GM19468 (cell line): ENCODE measurements around the gene DRD4.

Source experiments
- ATAC-seq: cut with Tn5 transposase; IDR thresholded peaks from one replicate; pipeline ENCODE4 v1.9.1; 2021; ENCODE audit warnings: mild to moderate bottlenecking, moderate library complexity, moderate number of reproducible peaks; ENCODE audit not compliant: unreplicated experiment; ENCODE audit errors: extremely low read depth

The DRD4 gene

DNA sequence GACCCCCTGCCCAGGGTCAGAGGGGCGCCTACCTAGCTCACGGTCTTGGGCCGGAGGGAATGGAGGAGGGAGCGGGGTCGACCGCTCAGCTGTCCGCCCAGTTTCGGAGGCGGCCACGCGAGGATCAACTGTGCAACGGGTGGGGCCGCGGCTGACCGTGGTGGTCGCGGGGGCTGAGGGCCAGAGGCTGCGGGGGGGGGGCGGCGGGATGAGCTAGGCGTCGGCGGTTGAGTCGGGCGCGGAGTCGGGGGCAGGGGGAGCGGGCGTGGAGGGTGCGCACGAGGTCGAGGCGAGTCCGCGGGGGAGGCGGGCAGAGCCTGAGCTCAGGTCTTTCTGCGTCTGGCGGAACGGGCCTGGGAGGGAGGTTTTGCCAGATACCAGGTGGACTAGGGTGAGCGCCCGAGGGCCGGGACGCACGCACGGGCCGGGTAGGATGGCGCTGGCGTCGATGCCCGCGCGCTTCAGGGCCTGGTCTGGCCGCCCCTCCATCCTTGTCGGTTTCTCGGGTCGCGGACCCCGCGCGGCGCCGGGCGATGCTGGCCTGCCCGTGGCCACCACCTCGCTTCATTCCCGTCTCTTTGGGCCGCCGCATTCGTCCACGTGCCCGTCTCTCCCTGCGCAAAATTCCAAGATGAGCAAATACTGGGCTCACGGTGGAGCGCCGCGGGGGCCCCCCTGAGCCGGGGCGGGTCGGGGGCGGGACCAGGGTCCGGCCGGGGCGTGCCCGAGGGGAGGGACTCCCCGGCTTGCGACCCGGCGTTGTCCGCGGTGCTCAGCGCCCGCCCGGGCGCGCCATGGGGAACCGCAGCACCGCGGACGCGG is at the start of gene DRD4:
Gene DRD4 (plus strand): TSS at position 759 of the 822 bp plus-strand sequence. CDS start 36 bp downstream, at position 795.
- no peak for ATAC-seq

DNA sequence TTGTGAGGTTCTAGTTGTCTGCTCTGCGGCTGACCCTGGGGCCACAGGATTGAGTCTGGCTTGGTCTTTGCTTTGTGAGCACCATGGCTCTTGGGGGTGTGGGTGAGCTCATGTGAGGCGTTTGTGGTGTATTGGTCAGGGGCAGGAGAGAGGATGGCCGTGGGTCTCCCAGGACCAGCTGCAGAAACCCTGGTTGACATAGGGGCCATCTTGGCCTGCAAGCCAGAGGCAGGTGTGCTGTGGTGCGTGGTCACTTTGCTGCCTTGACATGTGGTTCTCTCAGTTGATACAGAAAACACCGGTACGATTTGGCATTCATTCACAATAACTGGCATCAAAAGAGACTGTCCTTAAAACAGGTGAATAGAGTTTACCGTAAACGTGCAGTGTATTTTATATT is 49.5 kb upstream of the DRD4 start:
- no peak for ATAC-seq

DNA sequence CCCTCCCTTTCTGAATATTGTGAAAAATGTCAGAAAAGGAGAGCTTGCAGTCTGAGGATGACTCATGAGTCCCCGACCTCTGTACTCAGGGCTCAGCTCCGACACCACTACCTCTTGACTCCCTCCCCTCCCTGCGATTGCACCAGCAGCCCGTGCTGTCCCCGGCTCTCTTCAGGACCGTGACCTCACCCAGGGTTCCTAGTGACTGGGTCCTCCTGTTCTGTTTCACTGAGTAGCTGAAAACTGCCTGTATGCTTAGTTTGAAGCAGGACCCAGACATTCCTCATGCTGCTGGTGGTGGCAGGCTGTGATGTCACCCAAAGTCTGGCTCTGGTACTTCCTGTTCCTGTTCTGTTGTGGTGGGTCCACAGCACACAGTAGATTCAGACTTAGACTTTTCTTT is 49.1 kb upstream of the DRD4 start:
- no peak for ATAC-seq

DNA sequence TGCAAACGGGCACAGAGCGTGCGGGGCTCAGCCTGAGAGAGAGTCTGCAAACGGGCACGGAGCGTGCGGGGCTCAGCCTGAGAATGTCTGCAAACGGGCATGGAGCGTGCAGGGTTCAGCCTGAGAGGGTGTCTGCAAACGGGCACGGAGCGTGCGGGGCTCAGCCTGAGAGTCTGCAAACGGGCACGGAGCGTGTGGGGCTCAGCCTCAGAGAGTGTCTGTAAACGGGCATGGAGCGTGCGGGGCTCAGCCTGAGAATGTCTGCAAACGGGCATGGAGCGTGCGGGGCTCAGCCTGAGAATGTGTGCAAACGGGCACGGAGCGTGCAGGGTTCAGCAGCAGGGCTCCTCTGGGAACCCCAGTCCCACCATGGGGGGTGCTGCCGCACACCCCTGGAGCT is 47.3 kb upstream of the DRD4 start:
- ATAC-seq: no peak

DNA sequence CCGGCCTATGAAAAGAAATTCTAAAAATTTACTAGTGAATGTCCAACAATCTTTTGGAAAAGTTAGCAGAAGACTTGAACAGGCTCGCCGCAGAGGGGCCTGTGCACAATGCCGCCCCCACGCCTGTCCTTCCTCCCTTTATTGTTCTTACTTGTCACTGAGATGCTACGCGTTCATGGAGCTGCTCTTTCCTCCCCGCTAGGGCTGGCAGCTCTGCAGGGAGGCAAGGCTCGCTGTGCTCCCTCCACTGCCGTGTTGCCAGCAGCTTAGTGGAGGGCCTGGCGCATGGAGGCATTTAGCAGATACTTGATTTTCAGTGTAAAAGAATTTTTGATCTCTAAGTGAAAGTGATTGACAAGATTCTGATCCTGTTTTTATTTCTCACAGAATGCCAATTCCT is 46.1 kb upstream of the DRD4 start:
- no peak for ATAC-seq

DNA sequence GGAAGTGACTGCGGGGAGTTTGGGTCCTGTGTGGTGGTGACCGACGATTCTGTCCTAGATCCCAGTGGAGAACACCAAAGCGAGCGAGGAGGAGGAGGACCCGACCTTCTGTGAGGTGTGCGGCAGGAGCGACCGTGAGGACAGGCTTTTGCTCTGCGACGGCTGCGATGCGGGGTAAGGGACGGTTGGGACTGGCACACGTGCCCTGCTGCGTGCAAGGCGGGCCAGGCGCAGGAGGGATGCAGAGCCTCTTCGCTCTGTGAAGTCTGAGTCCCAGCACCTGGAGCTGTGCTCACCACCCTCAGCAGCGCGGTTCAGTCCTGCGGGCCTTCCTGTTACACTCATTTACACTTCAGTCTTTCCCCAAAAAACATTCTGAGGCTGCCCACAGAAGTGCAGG is 44.6 kb upstream of the DRD4 start:
- no peak for ATAC-seq

DNA sequence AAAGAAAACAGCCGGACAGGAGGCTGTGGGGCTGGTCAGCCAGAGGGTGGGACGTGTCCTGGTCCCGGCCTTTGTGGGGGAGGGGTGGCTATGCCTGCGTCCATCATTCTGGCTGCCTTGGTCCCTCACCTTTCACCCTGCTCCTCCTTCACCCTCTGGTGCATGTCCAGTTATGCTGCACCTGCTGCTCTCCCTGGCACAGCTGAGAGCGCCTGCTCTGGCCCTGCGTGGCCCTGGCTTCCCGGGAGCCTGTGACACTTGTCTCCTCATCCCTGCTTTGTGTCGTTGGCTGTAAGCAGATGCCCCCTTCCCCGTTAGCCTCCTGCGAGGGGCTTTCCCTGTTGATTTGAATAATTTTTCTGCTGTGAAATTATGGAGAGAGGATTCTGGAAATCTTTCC is 44.2 kb upstream of the DRD4 start:
- no peak for ATAC-seq

DNA sequence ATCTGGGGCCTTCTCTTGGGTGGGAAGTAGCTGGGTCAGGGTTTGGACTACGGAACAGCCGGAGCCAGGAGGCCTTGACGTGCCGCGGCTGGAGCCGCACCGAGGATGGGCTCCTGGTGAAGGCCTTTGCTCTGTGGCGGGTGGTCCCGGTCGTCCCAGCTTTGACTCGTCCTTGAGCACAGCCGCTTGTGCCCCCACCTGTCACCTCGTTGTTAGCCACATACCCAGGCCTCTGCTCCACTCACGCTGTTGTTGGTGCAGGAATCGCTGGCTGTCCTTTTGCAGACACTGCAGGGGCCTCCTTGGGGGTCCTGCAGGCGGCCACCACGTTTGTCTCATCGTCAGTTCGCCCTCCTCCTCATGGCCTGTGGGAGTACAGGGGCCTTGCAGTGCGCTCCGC is 43.7 kb upstream of the DRD4 start:
- no peak for ATAC-seq

DNA sequence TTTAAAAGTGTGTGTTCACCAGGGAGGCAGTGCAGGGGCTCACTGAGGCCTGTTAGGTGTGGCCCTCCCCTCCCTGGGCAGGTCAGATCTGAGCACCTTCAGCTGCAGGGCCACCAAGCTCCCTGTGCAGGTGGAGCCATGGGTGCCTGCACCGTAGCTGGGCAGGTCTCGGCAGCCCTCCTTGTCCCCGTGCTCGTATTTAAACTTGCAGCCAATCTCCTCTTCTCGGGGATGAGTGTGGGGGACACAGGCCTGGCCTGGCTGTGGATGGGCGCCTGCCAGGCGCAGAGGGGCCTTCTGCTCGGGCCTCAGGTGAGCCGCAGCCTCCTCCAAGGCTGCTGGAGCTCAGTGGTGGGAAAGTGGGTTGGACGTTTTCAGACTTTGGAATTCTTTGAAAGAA is 41.7 kb upstream of the DRD4 start:
- no peak for ATAC-seq

DNA sequence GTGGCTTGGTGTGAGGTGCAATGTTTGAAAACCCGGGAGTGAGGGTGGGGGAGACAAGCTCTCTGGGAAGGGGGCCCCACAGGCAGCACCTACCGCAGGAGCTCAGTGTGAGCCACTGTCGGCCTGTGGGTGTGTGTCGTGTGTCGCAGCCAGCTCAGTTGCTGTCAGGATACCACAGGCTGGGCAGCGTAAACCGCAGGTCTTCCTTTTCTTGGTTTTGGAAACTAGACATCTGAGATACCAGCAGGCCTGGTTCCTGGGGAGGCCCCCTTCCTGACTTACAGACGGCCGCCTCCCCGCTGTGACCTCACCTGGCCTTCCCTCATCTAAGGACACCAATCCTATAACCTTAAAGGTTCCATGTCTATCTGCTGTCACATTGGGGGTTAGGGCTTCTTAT is 40.7 kb upstream of the DRD4 start:
- ATAC-seq: no peak

DNA sequence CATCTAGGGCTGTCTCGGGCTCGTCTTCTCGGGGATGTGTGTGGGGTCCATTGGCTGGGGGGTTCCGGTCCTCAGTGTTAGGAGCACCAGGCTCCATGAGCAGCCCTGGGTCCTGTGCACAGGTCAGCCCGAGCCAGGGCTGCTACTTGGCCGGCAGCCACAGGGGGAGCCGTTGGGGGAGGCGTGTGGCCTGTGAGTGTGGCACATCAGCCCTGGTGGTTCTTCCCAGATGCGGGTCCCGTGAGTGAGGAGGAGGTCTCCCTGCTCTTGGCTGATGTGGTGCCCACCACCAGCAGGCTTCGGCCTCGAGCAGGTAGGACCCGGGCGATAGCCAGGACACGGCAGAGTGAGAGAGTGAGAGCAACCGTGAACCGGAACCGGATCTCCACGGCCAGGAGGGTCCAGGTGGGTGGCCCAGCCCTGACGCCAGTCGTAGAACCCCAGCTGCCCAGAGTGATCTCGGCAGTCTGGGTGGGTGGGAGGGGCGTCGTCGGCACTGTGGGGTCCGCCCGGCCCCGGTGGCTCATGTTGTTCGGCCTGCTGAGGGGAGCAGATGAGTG is 39.8 kb upstream of the DRD4 start:
- ATAC-seq: no peak

DNA sequence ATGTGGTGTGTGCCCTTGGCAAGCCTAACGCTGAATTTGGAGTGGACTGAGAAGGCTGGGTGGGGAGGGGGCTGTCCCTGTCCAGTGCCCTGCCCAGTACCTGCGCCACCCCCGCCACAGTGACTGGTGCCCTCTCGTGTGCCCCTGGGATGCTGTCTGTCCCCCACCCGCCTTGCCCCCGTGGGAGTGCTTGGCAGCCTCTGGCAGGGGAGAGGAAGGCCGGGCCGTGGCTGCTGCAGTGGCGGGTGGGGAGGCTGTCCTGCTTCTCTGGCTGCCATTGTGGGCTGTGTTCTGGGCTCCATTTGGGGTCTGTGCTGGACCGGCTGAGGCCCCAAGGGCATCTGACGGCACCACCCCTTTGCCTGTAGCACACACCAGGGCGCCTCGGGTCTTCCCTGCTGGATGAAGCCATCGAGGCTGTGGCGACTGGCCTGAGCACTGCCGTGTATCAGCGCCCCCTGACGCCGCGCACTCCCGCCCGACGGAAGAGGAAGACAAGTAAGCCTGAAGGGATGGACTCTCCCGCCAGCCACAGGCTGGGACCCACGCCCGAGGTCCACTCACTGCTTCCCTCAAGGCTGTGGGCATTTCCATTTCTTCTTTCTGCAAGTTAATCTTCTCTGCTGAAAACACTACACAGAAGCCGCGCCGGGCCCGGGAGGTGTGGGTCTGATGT is 38.9 kb upstream of the DRD4 start:
- ATAC-seq: no peak

DNA sequence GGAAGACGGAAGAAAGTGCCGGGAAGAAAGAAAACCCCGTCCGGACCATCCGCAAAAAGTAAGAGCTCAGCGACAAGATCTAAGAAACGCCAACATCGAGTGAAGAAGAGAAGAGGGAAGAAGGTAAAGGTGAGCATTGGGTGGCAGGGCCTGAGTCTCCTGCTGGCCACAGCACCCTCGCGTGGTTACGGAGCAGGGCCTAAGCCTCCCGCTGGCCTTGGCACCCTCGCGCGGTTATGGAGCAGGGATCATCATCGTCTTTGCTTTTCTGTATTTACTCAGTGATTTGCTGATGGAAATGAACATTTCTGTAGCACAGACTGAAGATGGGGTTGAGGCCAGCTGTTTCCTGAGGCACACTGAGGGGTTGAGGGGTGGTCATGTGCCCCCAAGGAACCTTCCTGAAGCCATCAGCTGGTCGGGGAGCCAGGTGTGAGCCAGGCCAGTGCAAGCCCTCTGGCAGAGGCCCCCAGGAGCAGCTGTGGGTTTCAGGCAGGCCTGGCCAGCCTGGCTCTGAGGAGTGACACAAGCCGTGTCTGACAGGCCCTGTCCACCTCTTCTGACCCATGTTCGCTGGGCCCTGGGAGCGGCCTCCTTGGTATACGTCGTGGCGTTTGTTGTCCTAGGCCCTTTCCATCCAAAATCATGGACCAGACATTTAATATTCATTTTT is 35.4 kb upstream of the DRD4 start:
- ATAC-seq: no peak

DNA sequence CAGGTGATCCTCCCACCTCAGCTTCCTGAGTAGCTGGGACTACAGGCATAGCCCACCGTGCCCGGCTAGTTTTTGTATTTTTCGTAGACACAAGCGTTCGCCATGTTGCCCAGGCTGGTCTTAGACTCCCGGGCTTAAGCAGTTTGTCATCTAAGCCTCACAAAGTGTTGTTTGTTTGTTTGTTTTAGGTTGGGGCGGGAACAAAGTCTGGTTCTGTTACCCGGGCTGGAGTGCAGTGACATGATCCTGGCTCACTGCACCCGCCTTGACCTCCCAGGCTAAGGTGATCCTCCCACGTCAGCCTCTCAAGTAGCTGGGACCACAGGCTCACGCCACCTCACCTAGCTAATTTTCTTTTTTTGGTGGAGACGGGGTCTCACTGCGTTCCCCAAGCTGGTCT is 33.9 kb upstream of the DRD4 start:
- no peak for ATAC-seq

DNA sequence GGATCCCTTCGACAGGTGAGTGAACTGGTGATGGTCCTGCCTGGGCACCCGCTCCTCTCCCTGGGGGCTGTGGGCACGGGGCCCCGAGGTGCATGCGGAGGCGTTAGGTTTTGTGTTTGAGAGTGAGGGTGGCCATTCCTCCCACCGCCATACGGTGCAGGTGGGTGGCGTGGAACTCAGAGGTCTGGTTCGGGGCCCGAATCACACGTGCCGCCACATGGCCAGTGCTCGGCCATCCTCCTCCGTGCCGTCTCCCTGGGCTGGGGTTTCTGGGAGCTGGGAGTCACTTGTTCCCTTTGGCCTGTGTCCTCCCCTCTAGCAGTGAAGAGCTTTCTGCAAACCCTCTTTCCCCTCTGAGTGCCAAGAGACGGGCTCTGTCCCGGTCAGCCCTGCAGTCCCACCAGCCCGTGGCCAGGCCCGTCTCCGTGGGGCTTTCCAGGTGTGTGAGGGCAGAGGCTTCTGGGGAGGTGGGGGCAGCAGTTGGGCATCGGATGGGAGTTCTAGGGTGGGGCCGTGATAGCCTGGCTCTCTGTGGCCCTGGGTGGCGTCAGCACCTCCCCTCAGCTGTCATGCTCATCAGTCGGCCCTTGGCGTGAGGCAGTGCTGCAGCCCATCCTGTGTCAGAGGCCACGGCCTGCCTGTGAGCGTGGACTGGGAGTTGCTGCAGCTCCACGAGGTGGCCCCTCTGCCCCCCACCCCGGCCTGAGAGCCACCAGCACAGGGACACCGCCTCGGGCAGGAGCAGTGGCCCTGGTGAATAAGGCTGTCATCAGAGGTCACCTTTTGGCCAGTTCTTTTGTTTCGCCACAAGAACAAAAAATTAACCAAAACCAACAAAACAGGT is 31.6 kb upstream of the DRD4 start:
- no peak for ATAC-seq

DNA sequence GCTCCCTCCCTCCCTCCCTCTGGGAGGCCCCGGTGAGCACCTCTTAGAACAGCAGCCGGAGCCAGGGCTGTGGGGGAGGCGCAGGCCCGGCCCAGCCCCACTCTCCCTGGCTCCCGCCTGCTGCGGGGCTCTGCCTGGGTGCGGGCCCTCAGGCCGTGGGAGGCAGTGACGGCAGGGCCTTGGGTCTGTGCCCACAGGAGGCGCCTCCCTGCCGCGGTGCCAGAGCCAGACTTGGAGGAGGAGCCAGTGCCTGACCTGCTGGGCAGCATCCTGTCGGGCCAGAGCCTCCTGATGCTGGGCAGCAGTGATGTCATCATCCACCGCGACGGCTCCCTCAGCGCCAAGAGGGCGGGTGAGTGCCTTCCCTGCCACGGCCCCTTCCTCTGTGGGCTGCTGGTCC is 30.8 kb upstream of the DRD4 start:
- ATAC-seq: no peak

DNA sequence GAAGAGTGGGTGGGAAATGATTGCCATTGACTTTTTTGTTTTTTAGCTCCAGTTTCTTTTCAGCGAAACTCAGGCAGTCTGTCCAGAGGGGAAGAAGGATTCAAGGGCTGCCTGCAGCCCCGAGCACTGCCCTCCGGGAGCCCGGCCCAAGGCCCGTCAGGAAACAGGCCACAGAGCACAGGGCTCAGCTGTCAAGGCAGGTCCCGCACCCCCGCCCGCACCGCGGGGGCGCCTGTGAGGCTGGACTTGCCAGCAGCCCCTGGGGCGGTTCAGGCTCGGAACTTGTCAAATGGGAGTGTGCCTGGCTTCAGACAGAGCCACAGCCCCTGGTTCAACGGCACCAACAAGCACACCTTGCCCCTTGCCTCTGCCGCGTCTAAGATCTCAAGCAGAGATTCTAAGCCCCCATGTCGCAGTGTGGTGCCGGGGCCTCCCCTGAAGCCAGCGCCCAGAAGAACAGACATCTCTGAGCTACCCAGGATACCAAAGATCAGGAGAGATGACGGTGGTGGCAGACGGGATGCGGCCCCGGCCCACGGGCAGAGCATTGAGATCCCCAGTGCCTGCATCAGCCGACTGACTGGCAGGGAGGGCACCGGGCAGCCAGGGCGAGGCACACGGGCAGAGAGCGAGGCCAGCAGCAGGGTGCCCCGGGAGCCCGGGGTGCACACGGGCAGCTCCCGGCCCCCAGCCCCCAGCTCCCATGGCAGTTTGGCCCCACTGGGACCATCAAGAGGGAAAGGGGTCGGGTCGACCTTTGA is 29.9 kb upstream of the DRD4 start:
- ATAC-seq: no peak

DNA sequence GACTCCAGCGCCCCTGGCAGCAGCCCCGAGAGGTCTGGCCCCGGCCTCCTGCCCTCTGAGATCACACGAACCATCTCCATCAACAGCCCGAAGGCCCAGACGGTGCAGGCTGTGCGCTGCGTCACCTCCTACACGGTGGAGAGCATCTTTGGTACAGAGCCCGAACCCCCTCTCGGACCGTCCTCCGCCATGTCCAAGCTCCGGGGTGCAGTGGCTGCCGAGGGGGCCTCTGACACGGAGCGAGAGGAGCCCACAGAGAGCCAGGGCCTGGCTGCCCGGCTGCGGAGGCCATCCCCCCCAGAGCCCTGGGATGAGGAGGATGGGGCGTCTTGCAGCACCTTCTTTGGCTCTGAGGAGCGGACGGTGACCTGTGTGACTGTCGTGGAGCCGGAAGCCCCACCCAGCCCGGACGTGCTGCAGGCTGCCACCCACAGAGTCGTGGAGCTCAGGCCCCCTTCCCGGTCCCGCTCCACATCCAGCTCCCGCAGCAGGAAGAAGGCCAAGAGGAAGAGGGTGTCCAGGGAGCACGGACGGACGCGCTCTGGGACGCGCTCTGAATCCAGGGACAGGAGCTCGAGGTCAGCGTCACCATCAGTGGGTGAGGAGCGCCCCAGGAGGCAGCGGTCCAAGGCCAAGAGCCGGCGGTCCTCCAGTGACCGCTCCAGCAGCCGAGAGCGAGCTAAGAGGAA is 29.0 kb upstream of the DRD4 start:
- ATAC-seq: no peak

DNA sequence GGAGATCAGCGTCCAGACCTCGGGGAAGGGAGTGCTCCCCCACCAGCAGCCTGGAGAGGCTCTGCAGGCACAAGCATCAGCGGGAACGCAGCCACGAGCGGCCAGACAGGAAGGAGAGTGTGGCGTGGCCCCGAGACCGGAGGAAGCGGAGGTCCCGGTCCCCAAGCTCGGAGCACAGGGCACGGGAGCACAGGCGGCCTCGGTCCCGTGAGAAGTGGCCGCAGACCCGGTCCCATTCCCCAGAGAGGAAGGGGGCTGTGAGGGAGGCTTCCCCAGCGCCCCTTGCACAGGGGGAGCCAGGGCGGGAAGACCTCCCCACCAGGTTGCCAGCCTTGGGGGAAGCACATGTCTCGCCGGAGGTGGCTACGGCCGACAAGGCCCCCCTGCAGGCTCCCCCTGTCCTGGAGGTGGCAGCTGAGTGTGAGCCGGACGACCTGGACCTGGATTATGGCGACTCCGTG is 28.2 kb upstream of the DRD4 start:
- no peak for ATAC-seq
